Liver (tissue), 9 donors: ENCODE data around the gene GPR62. TPM values are rescaled to one million over a fixed set of nuclear protein-coding genes. Genes with fewer than 3 reads are reported as not detected.
"Not testable (repeated sequence)": the region's sequence is repeated elsewhere in the genome, so short reads cannot be mapped to it uniquely, and the experiment has no call there.

Source experiments
- DNase-seq: peaks from one replicate; pipeline ENCODE4 v3.0.0-alpha.2; 2017; ENCODE audit warnings: low spot score
- H3K27ac ChIP-seq, 2 donors: one replicate each; pipeline ENCODE4 v1.7.0; 2013; ENCODE audit warnings: inconsistent platforms in 2 of 2, low read length in 2 of 2, control low read depth in 1 of 2, low read depth in 1 of 2, mild to moderate bottlenecking in 1 of 2
- H3K27me3 ChIP-seq, 4 donors: one replicate each; pipeline versions ENCODE4 v1.6.1 to v1.7.0; 2013; ENCODE audit warnings: low read length in 3 of 4, inconsistent platforms in 1 of 4, mild to moderate bottlenecking in 1 of 4, moderate library complexity in 1 of 4; ENCODE audit not compliant: control insufficient read depth in 4 of 4, insufficient read depth in 4 of 4
- H3K36me3 ChIP-seq, 4 donors: one replicate each; pipeline versions ENCODE4 v1.6.1 to v1.7.0; 2013; ENCODE audit warnings: low read length in 3 of 4, mild to moderate bottlenecking in 3 of 4, low read depth in 1 of 4, moderate library complexity in 1 of 4; ENCODE audit not compliant: control insufficient read depth in 4 of 4, insufficient read depth in 3 of 4
- H3K4me1 ChIP-seq, 4 donors: one replicate each; pipeline versions ENCODE4 v1.6.1 to v1.7.0; 2013; ENCODE audit warnings: low read length in 3 of 4, mild to moderate bottlenecking in 3 of 4, moderate library complexity in 1 of 4; ENCODE audit not compliant: control insufficient read depth in 4 of 4, insufficient read depth in 4 of 4
- H3K4me3 ChIP-seq, 3 donors: one replicate each; pipeline versions ENCODE4 v1.6.1 to v1.7.0; 2013; ENCODE audit warnings: low read length in 3 of 3, control low read depth in 1 of 3, low read depth in 1 of 3, mild to moderate bottlenecking in 1 of 3
- H3K9ac ChIP-seq, 2 donors: one replicate each; pipeline ENCODE4 v1.7.0; 2013; ENCODE audit warnings: low read length in 2 of 2, mild to moderate bottlenecking in 2 of 2, moderate library complexity in 2 of 2, control low read depth in 1 of 2, low read depth in 1 of 2
- H3K9me3 ChIP-seq, 4 donors: one replicate each; pipeline versions ENCODE4 v1.6.1 to v1.7.0; 2013; ENCODE audit warnings: low read length in 3 of 4; ENCODE audit not compliant: control insufficient read depth in 4 of 4
- EGR1 ChIP-seq, 2 donors: IDR thresholded peaks; 2 replicates each; pipeline ENCODE4 v1.6.1; 2016 to 2018; ENCODE audit warnings: antibody characterized with exemption in 2 of 2, low read depth in 2 of 2
- FOXA1 ChIP-seq: IDR thresholded peaks from 2 replicates; pipeline ENCODE4 v1.6.1; 2016; ENCODE audit warnings: antibody characterized with exemption
- FOXA2 ChIP-seq: IDR thresholded peaks from 2 replicates; pipeline ENCODE4 v1.6.1; 2016; ENCODE audit warnings: antibody characterized with exemption
- HNF4A ChIP-seq, 2 donors: conservative IDR thresholded peaks; 2 replicates each; pipeline ENCODE4 v1.6.1; 2016; ENCODE audit warnings: antibody characterized with exemption in 2 of 2, mild to moderate bottlenecking in 2 of 2
- HNF4G ChIP-seq: IDR thresholded peaks from 2 replicates; pipeline ENCODE4 v1.6.1; 2016; ENCODE audit warnings: antibody characterized with exemption
- JUND ChIP-seq, 2 donors: IDR thresholded peaks; 2 replicates each; pipeline ENCODE4 v1.6.1; 2016; ENCODE audit warnings: antibody characterized with exemption in 2 of 2
- RAD21 ChIP-seq, 2 donors: IDR thresholded peaks; 2 replicates each; pipeline ENCODE4 v1.6.1; 2016; ENCODE audit warnings: antibody characterized with exemption in 2 of 2, mild to moderate bottlenecking in 2 of 2
- RXRA ChIP-seq, 2 donors: IDR thresholded peaks; 2 replicates each; pipeline ENCODE4 v1.6.1; 2017 to 2018; ENCODE audit warnings: antibody characterized with exemption in 2 of 2, mild to moderate bottlenecking in 1 of 2
- SP1 ChIP-seq: IDR thresholded peaks from 2 replicates; pipeline ENCODE4 v1.6.1; 2018; ENCODE audit warnings: antibody characterized with exemption, mild to moderate bottlenecking
- TAF1 ChIP-seq: conservative IDR thresholded peaks from 2 replicates; pipeline ENCODE4 v1.6.1; 2016; ENCODE audit warnings: antibody characterized with exemption, mild to moderate bottlenecking
- YY1 ChIP-seq: IDR thresholded peaks from 2 replicates; pipeline ENCODE4 v1.6.1; 2016; ENCODE audit warnings: antibody characterized with exemption, mild to moderate bottlenecking
- WGBS: extraction: QIAGEN DNeasy Blood & Tissue Kit; methylation state at CpG from one replicate; pipeline ENCODE4 v1.1.7; 2013; 5-methylcytosine and 5-hydroxymethylcytosine counted together
- polyA plus RNA-seq, 2 donors: library from polyadenylated mRNA; stranded (reverse) in 1 of 2; unstranded in 1 of 2; fragments of 200-250 nt in 1 of 2; fragments of >200 nt in 1 of 2; fragmentation: Nextera tagmentation in 1 of 2; extraction: Ambion mirVana in 1 of 2; gene quantifications; one replicate each; pipeline versions ENCODE4 v1.2.1 to v1.2.3, GENCODE V29; 2013 to 2015
- total RNA-seq, 2 donors: library from RNA; depleted of rRNA; stranded (reverse); fragments of >200 nt; gene quantifications; one replicate each; pipeline ENCODE4 v1.2.3, GENCODE V29; 2014
- TF ChIP-seq, protein P1 (sequence below): fragments of 150-350 bp; IDR thresholded peaks from 2 replicates; pipeline ENCODE4 v1.5.1; 2017; ENCODE audit warnings: improper control_type of control experiment, low read depth, low read length; ENCODE audit not compliant: missing input control
- TF ChIP-seq, protein P2 (sequence below): IDR thresholded peaks from 2 replicates; pipeline ENCODE4 v1.6.1; 2016; ENCODE audit warnings: antibody characterized with exemption
- donor health status: healthy.
- donor health status: healthy.
- donor health status: healthy.
- donor health status: healthy.
- donor health status: healthy.

GPR62 gene
- total and polyA plus RNA-seq, 4 donors = 0.07 to 0.08 TPM; not detected in 2

- TF ChIP-seq, protein P1, sequence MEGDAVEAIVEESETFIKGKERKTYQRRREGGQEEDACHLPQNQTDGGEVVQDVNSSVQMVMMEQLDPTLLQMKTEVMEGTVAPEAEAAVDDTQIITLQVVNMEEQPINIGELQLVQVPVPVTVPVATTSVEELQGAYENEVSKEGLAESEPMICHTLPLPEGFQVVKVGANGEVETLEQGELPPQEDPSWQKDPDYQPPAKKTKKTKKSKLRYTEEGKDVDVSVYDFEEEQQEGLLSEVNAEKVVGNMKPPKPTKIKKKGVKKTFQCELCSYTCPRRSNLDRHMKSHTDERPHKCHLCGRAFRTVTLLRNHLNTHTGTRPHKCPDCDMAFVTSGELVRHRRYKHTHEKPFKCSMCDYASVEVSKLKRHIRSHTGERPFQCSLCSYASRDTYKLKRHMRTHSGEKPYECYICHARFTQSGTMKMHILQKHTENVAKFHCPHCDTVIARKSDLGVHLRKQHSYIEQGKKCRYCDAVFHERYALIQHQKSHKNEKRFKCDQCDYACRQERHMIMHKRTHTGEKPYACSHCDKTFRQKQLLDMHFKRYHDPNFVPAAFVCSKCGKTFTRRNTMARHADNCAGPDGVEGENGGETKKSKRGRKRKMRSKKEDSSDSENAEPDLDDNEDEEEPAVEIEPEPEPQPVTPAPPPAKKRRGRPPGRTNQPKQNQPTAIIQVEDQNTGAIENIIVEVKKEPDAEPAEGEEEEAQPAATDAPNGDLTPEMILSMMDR = no peak
- TF ChIP-seq HNF4G = no peak
- no peak for TF ChIP-seq FOXA2
Observed at GRCh38 chr3:51987568-51987967, 32.4 kb downstream of the GPR62 start (continued).

- Histone ChIP-seq H3K4me1 (peaks cover 5 to 30% (median 17%) of the 10 kb centered on the region in 4 donors), H3K27ac (no peak overlapping the region), H3K36me3 (peaks cover 4 to 12% (median 9%) of the 10 kb centered on the region in 4 donors), H3K9me3 (no peaks in the 10 kb centered on the region), H3K9ac (no peak overlapping the region), H3K4me3 (no peak overlapping the region), H3K27me3 (no peaks in the 10 kb centered on the region)
- no peak for DNase-seq
- 84% methylated on average over 15 of the region's 15 CpGs for WGBS
- TF ChIP-seq FOXA1 = no peak
- no peak for TF ChIP-seq YY1
- TF ChIP-seq SP1 = no peak
- TF ChIP-seq EGR1 (IDR thresholded peaks at IDR 0.05; ENCODE audit: low read depth in 2 of 2) = no peak
- TF ChIP-seq, protein P2, sequence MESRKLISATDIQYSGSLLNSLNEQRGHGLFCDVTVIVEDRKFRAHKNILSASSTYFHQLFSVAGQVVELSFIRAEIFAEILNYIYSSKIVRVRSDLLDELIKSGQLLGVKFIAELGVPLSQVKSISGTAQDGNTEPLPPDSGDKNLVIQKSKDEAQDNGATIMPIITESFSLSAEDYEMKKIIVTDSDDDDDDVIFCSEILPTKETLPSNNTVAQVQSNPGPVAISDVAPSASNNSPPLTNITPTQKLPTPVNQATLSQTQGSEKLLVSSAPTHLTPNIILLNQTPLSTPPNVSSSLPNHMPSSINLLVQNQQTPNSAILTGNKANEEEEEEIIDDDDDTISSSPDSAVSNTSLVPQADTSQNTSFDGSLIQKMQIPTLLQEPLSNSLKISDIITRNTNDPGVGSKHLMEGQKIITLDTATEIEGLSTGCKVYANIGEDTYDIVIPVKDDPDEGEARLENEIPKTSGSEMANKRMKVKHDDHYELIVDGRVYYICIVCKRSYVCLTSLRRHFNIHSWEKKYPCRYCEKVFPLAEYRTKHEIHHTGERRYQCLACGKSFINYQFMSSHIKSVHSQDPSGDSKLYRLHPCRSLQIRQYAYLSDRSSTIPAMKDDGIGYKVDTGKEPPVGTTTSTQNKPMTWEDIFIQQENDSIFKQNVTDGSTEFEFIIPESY = no peak
- no peak for TF ChIP-seq HNF4A (conservative IDR thresholded peaks at IDR 0.05)
- TF ChIP-seq TAF1 = no peak
- TF ChIP-seq RAD21 (IDR thresholded peaks at IDR 0.05) = no peak
- no peak for TF ChIP-seq RXRA (IDR thresholded peaks at IDR 0.05)
- TF ChIP-seq JUND (IDR thresholded peaks at IDR 0.05) = no peak
- TF ChIP-seq HNF4G = no peak
Observed at GRCh38 chr3:51988286-51989146, 33.3 kb downstream of the GPR62 start.

- not testable (repeated sequence) for H3K9me3 ChIP-seq, H3K9ac ChIP-seq, DNase-seq, H3K27me3 ChIP-seq, H3K4me3 ChIP-seq, H3K27ac ChIP-seq
- H3K36me3 ChIP-seq = peaks cover 6 to 25% (median 15%) of the 10 kb centered on the region in 4 donors
- H3K4me1 ChIP-seq = peaks cover 4 to 27% (median 18%) of the 10 kb centered on the region in 4 donors
- WGBS = 84% methylated on average over 38 of the region's 38 CpGs
Observed at GRCh38 chr3:51990501-51990971, 35.4 kb downstream of the GPR62 start.
